Measurements from ENCODE around the gene CSN1S1.
"Not testable (repeated sequence)": the region's sequence is repeated elsewhere in the genome, so short reads cannot be mapped to it uniquely, and the experiment has no call there.

The CSN1S1 gene, protein sequence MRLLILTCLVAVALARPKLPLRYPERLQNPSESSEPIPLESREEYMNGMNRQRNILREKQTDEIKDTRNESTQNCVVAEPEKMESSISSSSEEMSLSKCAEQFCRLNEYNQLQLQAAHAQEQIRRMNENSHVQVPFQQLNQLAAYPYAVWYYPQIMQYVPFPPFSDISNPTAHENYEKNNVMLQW

DNA sequence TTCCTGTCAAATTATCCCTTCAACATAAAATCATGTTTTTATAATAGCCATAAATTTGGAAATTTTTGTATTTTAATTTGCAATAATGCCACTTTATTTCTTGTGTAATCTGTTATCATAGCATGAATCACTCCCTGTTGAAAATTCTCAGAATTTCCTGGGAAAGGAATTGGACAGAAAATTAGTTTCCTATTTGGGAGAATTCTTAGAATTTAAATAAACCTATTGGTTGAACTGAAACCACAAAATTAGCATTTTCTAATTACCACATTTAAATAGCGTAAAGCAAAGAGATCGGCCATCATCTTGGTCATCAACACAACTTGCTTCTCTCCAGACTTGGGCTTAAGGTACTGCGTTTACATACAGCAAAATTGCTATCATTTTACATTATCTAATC, at the start of gene CSN1S1:
Gene CSN1S1 (plus strand): TSS at position 301 of the 400 bp plus-strand sequence. CDS start 1,488 bp downstream, outside the sequence.
- FAIRE-seq = no peak

DNA sequence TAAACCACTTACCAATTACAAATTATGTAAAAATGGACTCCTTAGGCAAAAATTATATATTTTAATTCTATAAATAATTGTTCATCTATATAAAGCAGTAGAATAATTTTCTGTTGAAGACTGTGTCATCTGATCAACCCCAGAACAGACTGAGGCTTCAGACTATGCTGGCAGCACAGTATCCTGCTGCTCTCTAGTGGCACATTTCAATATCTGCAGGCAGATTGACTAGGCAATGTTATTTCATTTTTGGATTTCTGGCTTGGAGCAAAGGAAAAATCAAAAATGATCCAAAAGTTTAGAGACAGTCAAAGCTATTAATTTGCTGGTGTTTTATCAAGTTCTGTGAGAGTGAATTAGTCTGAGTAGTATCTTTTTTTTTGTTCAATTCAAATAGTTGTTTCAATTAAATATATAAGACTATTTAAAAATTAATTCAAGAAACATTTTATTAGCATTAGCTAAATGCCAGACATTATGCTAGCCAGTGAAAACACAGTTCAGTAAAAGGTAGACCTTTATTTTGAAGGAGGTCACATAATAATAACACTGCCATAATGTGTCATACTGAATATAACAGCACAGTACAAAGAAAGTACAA, 49.6 kb upstream of the CSN1S1 start:
- FAIRE-seq = peak; percentile 86

DNA sequence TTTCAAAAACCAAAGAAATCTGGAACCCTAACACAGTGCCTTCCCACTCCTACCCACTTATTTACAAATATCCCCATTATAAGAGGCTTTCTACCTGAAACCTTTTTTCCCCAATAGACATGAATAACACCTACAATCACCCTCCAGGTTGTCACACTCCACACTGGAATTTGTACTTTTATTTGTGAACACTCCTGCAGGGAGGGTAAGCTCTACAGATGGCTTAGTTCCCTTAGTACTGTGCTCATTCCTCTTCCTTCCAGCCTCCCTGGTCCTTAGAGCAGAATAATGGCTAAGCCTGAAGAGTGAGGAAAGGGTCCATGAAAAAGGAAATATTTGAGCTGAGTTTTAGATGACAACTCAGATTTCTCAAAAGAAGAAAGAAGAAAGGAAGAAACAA, 48.7 kb upstream of the CSN1S1 start:
- FAIRE-seq = no peak

DNA sequence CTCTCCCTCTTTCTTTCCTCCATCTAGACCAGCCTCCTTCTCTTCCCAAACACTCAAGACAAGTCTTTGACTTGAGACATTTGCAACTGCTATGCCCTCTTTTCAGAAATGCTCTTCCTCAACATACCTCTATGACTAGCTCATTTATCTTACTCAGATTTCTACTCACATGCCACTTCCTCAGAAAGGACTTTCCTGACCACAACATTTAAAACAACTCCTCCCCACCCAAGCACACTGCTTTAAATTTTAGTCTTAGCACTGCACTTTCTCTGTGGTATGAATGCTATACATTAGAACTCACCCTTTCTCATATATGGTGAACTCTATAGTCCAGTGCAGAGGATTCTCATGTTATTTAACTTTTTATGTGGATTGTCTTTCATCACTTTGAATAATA, 42.5 kb upstream of the CSN1S1 start:
- FAIRE-seq = no peak

DNA sequence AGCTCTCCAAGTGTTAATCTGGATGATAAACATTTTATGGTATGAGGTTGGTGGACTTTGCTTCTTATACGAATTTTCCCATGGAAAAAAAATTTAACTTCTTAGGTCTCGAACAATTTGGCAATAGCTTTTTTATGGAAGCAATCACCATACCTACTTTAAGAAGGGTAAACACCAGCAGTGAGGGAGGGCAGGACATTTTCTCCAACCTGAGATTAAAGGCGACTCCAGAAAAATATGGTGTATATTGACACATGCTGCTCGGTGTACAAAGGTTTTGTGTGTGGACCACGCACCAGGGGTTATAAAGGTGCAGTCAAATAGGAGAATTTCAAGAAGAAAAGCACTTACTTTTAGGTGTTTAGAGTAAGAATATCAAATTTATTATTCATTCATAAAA, 36.7 kb upstream of the CSN1S1 start:
- no peak for FAIRE-seq

DNA sequence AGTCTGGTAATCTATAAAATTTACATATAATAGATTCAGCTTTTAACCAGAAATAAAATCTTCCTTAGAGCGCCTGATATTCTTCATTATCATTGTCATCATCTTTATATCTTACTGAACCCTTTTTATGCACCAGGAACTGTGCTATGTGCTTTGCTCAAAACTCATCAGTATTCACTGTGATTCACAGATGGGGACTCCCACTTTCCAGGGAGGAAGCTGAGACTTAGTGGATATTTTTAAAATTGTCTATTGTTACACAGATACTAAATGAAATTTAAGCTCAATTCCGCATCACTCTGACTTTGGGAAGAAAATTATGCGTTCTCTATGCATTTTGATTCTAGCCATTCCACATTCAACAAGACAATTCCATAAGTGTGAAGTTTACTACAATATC, 36.1 kb upstream of the CSN1S1 start:
- FAIRE-seq = no peak

DNA sequence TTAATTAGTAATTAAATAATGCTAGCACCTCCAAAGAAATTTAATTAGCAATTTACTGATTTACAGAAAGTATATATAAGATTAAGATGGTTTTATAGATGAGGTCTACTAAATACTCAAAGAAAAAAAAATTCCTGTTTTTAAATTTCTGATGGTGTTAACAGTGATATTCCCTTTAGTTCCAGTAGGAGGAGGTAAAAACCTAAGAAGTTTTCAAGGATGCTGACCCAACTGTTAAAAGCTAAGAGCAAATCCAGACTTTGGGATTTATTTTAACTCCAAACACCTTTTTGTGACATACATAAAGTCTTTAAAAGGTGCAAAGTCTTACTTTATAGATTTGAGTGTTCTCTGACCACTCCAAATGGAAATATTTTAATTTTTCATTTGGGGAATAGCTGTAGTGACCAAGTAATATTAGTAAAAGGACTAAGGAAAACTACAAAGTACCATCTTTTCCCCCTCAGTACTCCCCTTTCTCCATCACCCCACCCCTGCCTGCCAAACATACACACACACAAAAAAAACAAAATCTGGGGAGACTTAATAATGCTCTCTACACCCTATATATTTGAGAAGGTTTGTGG, 34.2 kb upstream of the CSN1S1 start:
- peak; percentile 86 for FAIRE-seq

DNA sequence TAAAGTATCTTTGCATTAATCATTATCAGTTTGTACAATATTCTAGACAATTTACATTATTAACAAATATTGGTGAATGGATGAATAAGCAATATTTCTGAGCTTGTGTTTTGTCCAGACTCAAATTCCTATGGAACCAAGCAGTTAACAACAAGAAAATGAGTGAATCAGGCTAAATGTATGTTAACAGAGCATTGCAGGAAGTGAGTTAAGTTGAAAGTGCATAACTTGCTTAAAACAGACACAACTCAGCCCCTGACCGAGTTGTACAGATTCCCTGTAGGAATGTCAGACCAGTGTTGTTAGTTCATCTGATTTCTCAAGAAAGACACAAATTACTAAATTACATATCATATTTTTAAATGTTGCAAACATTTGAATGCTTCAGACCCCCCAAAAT, 23.7 kb upstream of the CSN1S1 start:
- FAIRE-seq = no peak

DNA sequence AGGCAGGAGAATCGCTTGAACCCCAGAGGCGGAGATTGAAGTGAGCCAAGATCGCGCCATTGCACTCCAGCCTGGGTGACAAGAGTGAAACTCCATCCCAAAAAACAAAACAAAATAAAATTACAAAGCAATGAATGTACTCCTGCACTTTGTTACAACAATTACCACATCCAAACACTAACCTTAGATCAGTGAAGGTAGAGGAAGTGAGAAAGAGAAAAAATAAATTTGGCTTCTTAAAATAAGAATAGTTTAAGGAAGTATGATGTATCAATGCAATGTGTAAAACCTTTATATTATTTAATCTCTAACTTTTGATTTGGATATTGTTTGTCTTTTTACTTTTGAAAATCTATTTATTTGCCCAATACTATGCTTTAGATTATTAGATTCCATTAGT, 21.7 kb upstream of the CSN1S1 start:
- FAIRE-seq = no peak

DNA sequence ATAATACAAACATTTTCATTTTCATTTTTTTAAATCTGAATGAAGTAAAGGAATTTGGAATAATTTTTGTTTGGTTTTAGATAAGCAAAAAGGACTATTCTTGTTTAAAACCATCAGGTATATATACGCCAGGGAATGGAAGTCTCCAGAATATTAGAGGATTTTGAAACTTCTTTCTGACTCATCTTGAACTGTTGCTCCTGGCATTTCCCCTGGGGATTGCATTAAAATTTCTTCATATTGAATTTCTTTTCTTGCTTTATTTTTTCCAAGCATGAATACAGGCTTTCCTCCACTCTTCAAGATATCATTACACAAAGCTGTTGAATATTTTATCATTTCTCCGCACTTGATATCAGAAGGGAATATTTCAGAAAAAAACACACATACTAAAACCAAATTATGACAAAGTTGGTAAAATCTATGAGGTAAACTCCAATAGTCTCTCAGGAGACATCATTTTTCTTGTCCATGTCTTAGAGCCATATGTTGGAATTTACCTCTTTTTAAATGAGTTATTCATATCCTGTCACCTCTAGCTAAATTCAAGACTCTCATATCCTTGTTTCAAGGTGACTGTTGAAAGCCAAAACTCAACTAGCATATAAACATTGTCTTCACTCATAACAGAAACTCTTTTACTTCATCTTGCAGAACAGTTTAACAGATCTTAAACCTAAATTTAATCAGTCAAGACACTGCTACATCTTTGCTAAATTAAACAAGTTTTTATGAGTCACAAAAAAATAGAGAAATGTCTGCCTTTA, 20.7 kb upstream of the CSN1S1 start:
- no peak for FAIRE-seq

DNA sequence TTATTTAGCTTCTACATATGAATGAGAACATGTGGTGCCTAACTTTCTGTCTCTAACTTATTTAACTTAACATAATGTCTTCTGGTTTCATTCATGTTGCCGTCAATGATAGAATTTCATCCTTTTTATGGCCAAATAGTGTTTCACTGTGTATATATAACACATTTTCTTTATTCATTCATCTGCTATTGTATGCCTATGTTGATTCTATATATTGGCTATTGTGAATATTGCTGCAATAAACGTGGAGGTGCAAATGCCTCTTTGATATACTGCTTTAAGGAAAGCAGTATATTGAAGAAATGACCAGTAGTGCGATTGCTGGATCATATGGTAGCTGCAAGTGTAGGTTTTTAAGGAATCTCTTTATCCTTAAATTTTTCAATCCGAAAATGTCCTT, 10.0 kb upstream of the CSN1S1 start:
- FAIRE-seq = no peak

DNA sequence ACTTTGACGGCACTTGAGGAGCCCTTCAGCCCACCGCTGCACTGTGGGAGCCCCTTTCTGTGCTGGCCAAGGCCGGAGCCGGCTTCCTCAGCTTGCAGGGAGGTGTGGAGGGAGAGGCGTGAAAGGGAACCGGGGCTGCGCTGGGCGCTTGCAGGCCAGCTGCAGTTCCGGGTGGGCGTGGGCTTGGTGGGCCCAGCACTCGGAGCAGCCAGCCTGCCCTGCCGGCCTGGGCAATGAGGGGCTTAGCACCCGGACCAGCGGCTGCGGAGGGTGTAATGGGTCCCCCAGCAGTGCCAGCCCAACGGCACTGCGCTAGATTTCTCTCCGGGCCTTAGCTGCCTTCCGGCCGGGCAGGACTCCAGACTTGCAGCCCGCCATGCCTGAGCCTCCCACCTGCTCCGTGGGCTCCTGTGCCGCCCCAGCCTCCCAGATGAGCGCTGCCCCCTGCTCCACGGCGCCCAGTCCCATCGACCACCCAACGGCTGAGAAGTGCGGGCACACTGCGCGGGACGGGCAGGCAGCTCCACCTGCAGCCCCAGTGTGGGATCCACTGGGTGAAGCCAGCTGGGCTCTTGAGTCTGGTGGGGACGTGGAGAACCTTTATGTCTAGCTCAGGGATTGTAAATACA, 7.0 kb upstream of the CSN1S1 start:
- not testable (repeated sequence) for FAIRE-seq

DNA sequence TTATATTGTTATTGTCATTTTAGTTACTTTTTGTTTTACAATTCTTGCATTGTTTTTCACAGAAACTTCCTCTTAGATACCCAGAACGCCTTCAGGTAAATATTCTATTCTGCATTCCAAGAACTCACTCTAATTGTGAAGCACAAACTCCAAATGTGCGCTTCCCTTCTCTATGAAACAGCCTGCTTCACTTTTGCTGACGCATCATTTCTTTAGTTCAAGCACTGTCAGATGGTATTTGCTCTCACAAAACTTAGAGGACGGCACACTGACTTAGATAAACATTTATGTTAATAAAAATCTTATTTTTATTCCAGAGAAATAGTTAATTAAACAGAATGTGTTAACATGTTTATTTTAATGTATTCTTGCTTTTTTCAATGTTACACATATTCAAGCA, 3.3 kb downstream of the CSN1S1 start:
- no peak for FAIRE-seq

DNA sequence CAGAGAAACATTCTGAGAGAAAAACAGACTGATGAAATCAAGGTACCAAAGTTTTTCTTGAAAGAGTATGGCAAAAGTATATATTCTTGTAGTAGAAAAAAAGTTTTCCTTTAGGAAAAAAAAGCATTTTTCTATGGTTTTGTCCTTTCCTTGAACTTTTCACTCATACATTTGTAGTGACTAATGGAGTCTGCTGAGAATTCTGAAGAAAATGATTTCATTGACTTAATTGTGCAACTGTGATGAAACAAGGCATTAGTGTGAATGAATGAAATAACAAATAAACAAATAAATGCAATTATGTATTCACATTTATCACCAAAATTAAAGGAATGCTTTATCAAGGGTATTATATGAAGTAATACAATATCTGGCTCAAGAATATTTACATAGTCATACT, 5.7 kb downstream of the CSN1S1 start:
- FAIRE-seq = no peak

DNA sequence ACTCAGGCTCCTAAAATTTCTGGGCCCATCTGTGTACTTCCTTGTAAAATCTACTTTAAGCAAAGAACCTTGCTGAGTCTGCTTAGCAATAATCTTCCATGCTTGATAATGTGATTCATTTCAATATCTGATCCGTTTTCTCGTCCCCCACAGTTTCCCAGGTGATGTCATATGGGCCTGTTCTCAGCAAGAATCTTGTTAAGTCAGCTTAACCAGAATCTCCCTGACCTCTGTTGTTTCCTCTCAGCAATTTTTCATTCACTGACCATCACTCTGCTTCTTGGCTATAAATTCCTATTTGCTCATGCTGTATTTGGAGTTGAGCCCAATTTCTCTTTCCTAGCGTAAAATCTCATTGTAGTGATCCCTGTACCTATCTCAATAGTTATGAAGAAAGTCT, 20.7 kb downstream of the CSN1S1 start:
- FAIRE-seq = no peak

DNA sequence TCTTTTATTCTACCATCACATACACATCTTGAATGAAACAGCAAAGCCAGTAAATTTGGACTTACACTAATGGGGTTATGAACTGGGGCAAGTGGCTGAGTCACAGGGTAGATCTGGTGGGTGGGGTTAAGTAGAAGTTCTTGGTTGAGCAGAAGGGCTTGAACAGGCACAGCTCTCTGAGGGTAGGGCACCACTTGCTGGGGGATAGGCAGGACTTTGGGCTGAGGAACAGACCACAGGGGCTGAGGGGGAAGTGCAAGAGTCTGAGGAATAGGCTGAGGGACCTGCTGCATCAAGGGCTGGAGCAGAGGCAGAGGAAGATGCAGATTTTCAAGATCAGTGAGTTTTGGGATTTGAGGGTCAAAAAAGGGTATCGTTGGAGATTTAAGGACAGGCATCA, 26.3 kb downstream of the CSN1S1 start:
- no peak for FAIRE-seq

DNA sequence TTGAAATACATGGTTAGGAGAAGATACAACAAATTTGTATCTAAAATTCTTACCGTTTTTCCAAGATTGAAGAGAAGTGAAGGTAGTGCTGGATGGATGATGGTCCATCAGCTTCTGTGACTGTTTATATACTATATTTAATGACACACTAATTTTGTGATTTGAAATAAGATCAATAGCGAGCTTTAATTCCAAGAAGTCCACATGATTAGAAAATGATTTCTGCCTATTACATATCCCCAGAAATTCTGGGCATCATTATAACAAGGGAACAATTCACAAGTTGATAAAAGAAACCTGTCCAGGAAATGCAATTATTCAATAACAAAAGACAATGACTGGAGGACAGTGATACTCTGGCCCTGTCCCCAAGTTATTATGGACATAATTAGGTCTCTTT, 34.8 kb downstream of the CSN1S1 start, which contains the start of gene CSN2:
Gene CSN2 (minus strand): TSS at position 101 of the 400 bp plus-strand sequence. CDS start 4,733 bp downstream, outside the sequence.
- no peak for FAIRE-seq

DNA sequence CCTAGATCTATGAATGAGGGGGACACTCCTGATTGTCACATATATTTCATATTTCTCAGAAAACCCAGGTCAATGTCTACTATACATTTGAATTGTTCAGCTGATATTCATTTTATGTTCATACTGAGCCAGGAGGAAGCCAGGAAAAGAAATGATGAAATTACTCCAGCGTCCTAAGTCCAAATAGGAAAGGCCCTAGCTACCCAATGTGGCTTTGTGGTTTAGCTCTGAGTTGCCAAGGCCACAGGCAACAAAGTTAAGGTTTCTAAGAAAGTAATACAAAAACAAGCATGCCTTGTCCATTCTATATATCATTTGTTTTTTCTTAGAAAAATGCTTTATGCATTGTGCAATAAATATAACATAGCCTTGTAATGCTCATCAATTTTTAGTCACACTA, 39.2 kb downstream of the CSN1S1 start:
- no peak for FAIRE-seq

DNA sequence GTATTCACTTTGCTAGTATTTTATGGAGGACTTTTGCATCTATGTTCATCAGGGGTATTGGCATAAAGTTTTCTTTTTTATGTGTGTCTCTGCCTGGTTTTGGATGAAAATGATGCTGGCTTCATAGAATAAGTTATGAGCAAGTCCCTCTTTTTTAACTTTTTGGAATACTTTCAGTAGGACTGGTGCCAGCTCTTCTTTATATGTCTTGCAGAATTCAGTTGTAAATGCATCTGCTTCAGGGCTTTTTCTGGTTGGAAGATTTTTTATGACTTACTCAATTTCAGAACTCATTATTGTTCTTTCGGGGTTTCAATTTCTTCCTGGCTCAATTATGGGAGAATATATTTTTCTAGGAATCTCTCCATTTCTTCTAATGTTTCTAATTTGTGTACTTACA, 43.8 kb downstream of the CSN1S1 start:
- no peak for FAIRE-seq

DNA sequence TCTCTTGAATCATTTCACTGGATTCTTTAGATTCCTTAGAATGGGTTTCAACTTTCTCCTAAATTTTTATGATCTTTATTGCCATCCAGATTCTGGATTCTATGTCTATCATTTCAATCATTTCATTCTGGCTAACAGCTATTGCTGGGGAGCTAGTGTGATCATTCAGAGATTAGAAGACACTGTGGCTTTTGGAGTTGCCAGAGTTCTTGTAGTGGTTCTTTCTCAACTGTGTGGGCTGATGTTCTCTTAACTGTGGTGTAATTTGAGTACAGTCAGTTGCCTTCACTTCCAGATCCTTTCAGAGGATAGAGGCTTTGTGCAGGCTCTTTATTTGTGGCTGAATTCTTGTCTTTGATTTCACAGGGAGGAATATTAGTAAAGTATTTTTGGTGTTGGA, 46.7 kb downstream of the CSN1S1 start:
- FAIRE-seq = no peak

DNA sequence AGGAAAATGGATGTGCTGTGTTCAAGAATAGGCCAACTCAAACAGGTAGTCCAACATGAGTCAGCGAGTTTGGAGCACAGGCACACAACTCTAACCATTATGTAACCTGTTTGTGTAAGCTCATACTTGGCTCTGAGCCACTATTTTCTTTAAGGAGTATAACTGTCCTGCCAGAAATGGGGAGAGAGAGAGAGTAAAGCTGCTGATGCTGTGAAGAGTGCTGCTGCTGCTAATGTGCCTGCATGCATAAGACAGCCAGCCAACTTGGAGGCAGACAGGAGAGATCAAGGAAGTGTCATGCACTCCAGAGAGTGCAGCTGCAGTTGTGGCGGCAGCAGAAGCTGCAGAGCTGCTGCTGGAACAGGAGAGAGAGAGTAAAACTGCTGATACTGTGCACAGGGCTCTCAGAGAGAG, 53.2 kb downstream of the CSN1S1 start:
- no peak for FAIRE-seq

DNA sequence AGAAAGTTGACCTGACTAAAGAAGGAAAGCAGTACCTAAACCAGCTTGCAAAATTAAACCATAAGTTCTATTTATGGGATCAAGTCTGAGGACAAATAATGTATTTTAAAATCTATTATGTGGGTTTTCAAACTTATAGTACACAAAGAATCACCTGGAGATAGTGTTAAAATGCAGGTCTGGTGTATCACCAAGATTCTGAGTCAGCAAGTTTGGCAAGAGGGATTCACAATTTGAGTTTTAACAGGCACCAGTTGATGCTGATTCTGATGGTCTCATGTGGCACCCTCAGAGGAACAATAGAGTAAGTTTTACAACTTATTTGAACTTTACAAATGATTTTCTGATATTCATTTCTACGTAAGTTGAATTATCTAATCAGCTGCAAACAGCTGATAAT, 55.8 kb downstream of the CSN1S1 start:
- no peak for FAIRE-seq

DNA sequence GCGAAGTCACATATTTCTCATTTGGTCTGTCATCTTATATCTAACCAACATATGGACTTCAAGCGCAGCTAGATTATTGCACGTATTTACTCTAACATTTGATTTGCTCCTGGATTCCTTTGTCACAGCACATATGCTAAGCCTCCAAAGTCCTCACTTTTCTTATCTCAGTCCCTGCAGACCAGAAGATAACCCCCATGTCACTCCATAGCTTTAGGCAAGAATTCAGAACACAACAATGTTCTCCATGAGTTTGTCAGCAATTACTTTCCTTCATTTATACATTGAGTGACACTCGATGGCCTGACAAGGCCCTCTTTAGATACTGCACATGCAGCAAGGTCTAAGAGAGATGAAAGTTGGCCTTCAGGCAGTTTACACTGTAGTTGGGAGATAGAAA, 60.1 kb downstream of the CSN1S1 start:
- no peak for FAIRE-seq
